ENCODE data around the gene NTMT1.

DNA sequence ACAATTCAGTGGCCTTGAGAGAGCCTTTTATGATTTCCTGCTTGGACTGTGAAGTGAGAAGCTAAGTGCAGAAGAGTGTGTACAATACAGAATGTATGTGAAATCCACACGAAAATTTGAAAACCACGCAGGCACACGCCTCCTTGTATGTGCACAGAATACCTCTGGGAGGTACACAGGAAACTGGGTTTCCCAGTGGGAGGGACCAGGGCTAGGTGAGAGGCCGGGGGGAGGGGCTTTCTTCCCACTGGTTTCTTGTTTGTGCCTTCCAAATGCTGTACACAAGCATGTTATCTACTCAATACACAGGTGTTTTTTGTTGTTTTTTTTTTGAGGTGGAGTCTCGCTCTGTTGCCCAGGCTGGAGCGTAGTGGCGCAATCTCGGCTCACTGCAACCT lies 21.2 kb upstream of the NTMT1 start:
- TF ChIP-seq, protein P1, sequence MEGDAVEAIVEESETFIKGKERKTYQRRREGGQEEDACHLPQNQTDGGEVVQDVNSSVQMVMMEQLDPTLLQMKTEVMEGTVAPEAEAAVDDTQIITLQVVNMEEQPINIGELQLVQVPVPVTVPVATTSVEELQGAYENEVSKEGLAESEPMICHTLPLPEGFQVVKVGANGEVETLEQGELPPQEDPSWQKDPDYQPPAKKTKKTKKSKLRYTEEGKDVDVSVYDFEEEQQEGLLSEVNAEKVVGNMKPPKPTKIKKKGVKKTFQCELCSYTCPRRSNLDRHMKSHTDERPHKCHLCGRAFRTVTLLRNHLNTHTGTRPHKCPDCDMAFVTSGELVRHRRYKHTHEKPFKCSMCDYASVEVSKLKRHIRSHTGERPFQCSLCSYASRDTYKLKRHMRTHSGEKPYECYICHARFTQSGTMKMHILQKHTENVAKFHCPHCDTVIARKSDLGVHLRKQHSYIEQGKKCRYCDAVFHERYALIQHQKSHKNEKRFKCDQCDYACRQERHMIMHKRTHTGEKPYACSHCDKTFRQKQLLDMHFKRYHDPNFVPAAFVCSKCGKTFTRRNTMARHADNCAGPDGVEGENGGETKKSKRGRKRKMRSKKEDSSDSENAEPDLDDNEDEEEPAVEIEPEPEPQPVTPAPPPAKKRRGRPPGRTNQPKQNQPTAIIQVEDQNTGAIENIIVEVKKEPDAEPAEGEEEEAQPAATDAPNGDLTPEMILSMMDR (IDR thresholded peaks at IDR 0.05; ENCODE audit: poor library complexity) = no peak
- no peak for TF ChIP-seq EZH2 (IDR thresholded peaks at IDR 0.05; ENCODE audit: borderline replicate concordance)

All from hepatocyte (in vitro differentiated cells).